ENCODE measurements around the gene ZCCHC7.

DNA sequence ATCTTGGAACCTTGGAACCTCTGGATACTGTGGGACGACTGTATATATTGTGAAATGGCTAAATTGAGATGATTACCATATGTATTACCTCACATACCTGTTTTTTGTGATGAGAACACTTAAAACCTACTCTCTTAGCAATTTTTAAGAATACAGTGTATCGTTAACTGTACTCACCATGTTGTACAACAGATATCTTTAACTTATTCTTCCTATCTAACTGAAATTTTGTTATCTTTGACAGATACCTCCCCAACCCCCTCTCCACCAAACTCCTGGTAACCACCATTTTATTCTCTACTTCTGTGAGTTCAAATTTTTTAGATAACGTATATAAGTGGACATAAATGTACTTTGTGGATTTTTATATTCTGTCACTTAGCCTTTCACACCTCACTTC is 126.5 kb downstream of the ZCCHC7 start:
- TF ChIP-seq, protein P1, sequence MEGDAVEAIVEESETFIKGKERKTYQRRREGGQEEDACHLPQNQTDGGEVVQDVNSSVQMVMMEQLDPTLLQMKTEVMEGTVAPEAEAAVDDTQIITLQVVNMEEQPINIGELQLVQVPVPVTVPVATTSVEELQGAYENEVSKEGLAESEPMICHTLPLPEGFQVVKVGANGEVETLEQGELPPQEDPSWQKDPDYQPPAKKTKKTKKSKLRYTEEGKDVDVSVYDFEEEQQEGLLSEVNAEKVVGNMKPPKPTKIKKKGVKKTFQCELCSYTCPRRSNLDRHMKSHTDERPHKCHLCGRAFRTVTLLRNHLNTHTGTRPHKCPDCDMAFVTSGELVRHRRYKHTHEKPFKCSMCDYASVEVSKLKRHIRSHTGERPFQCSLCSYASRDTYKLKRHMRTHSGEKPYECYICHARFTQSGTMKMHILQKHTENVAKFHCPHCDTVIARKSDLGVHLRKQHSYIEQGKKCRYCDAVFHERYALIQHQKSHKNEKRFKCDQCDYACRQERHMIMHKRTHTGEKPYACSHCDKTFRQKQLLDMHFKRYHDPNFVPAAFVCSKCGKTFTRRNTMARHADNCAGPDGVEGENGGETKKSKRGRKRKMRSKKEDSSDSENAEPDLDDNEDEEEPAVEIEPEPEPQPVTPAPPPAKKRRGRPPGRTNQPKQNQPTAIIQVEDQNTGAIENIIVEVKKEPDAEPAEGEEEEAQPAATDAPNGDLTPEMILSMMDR (IDR thresholded peaks at IDR 0.05; ENCODE audit: low read depth, low read length): no peak
- TF ChIP-seq EZH2phosphoT487 (IDR thresholded peaks at IDR 0.05; ENCODE audit: low read depth): no peak

Data from OCI-LY3 (cell line).